ENCODE measurements around the gene UBTF.

Gene UBTF

DNA sequence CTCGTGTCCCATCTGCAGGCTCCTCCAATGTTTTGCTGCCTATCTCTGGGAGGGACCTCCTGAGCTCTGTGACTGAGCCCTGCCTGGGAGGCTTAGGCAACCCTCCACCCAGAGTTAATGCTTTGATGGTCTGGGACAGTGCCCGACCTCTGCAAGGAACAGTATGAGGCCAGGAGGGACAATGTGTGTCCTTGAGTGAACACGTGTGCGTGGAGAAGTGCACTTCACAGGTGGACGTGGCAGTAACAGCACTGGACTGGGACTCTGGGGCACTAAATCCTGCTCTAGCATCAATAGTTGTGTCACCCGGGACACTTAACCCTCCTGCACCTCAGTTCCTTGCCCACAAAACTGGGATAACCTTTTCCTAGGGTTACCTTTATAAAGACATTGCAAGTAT lies 4.6 kb downstream of the UBTF start:
- Histone ChIP-seq H3K27ac (ENCODE audit: low read depth in 2 of 2, low read length in 2 of 2) (no peak overlapping the region), H3K9me3 (ENCODE audit: control insufficient read depth in 2 of 2, low read length in 2 of 2) (no peaks in the 10 kb centered on the region), H3K27me3 (ENCODE audit: control insufficient read depth in 2 of 2, insufficient read depth in 2 of 2, low read length in 2 of 2) (no peaks in the 10 kb centered on the region), H3K4me3 (ENCODE audit: low read length in 2 of 2) (no peak overlapping the region), H3K4me1 (ENCODE audit: control insufficient read depth in 2 of 2, insufficient read depth in 2 of 2, low read length in 2 of 2) (peaks cover 20 to 36% of the 10 kb centered on the region in 2 donors), H3K9ac (ENCODE audit: low read depth in 1 of 2, low read length in 2 of 2) (no peak overlapping the region), H3K36me3 (ENCODE audit: control insufficient read depth in 2 of 2, insufficient read depth in 2 of 2, low read length in 2 of 2) (peaks cover 49 to 51% of the 10 kb centered on the region in 2 donors)

DNA sequence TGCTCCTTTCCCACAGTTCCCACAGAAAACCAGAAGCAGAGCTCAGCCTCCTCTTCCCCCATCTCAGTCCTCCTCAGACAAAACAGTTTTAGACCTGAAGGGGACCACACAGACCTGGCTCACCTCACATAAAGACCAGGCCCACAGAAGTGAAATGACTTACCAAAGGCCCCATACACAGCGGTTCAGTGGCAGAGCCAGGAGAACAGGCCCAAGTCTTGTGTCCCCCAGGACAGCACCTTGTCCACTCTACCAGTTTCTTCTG lies 5.3 kb downstream of the UBTF start:
- Histone ChIP-seq H3K4me3 (ENCODE audit: low read length in 2 of 2) (no peak overlapping the region), H3K4me1 (ENCODE audit: control insufficient read depth in 2 of 2, insufficient read depth in 2 of 2, low read length in 2 of 2) (peaks cover 24 to 39% of the 10 kb centered on the region in 2 donors), H3K9me3 (ENCODE audit: control insufficient read depth in 2 of 2, low read length in 2 of 2) (no peaks in the 10 kb centered on the region), H3K27ac (ENCODE audit: low read depth in 2 of 2, low read length in 2 of 2) (no peak overlapping the region), H3K36me3 (ENCODE audit: control insufficient read depth in 2 of 2, insufficient read depth in 2 of 2, low read length in 2 of 2) (peaks cover 56 to 57% of the 10 kb centered on the region in 2 donors), H3K9ac (ENCODE audit: low read depth in 1 of 2, low read length in 2 of 2) (no peak overlapping the region), H3K27me3 (ENCODE audit: control insufficient read depth in 2 of 2, insufficient read depth in 2 of 2, low read length in 2 of 2) (no peaks in the 10 kb centered on the region)

DNA sequence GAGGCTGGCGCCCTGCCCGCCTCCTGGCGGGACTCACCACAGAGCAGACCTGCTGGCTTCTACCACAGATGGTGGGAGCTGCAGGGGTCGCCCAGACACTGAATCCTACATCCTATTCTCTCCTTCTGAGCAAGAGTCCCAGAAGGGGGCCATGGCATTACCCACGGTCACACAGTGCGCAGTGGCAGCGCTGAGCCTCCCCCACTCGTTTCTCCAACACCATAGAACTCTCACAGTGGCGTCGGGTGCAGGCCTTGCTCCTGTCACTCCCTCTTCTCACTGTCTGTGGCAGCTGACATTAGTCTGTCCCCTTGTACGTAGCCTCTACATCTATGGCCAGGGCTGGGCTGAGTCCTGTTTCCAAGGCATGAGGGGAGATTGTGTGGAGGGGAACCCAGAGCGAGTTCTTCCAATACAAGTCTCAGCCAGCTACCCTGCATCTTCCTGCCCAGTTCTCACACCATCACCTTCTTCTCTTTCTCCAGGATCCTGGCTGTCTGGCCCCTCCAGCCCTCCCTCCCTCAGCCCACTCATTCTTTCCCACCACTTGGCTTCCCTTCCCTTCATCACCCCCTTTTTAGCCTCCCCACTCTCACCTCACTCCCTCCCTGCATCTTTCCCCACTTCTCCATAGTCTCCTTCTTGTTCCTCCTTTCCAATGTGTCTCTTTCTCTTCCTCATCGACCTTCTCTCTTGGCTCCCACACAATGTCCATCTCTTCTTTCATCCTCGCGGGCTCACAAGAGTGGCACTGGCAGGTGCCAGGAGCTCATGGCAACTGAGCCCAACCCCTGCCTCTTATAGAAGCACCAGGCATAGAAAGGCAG lies 5.9 kb downstream of the UBTF start:
- peaks cover 24 to 39% of the 10 kb centered on the region in 2 donors for H3K4me1 ChIP-seq (ENCODE audit: control insufficient read depth in 2 of 2, insufficient read depth in 2 of 2, low read length in 2 of 2)
- H3K9ac ChIP-seq (ENCODE audit: low read depth in 1 of 2, low read length in 2 of 2), result no peak overlapping the region

DNA sequence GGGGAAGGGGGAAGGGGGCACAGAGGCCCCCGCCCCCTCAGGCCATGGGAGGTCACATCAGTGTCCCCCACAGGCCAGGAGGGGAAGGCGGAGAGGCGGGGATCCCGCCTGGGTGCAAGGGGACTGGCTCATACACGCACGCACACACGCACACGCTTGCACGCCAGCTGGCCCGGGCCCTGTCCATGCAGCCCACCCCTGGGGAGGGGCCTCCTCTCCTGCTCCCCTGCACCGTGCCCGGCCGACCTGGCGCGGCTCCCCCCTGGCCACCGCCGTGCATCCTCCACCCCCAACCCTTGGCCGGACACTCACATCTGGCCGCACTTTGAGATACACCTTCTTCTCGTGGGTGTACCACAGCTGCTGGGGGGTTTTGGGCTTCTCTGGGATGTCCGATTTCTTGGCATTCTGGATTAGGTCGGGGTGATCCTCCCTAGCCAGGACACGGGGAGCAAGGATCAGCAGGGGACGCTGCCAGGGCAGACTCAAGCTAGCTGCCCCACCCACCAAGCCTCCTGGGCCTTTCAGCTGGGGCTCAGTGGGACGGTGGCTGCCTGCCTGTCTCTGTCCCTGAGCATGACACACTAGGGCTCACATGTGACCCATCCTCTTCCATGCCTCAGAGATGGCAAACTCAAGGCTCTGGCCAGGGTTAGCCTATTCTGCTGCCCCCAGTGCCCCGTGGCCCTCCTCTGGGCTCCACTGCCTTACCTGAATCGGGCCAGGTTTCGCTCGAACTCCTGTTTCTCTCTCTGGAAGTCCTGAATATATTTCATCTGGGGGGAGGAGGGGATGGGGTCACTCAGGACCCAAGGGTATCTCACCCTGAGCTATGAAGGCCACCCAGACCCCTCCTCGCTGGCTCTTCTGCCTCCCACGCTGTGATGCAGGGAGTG lies 6.7 kb downstream of the UBTF start:
- Histone ChIP-seq H3K4me3 (ENCODE audit: low read length in 2 of 2) (no peak overlapping the region), H3K9me3 (ENCODE audit: control insufficient read depth in 2 of 2, low read length in 2 of 2) (no peaks in the 10 kb centered on the region), H3K36me3 (ENCODE audit: control insufficient read depth in 2 of 2, insufficient read depth in 2 of 2, low read length in 2 of 2) (peaks cover 67 to 70% of the 10 kb centered on the region in 2 donors), H3K27ac (ENCODE audit: low read depth in 2 of 2, low read length in 2 of 2) (no peak overlapping the region), H3K9ac (ENCODE audit: low read depth in 1 of 2, low read length in 2 of 2) (no peak overlapping the region), H3K4me1 (ENCODE audit: control insufficient read depth in 2 of 2, insufficient read depth in 2 of 2, low read length in 2 of 2) (peaks cover 19 to 33% of the 10 kb centered on the region in 2 donors), H3K27me3 (ENCODE audit: control insufficient read depth in 2 of 2, insufficient read depth in 2 of 2, low read length in 2 of 2) (no peaks in the 10 kb centered on the region)

More for the DNA sequence above, 5.9 kb downstream of the UBTF start:
- Histone ChIP-seq H3K4me3 (ENCODE audit: low read length in 2 of 2) (no peak overlapping the region), H3K9me3 (ENCODE audit: control insufficient read depth in 2 of 2, low read length in 2 of 2) (no peaks in the 10 kb centered on the region), H3K36me3 (ENCODE audit: control insufficient read depth in 2 of 2, insufficient read depth in 2 of 2, low read length in 2 of 2) (peaks cover 60 to 62% of the 10 kb centered on the region in 2 donors), H3K27me3 (ENCODE audit: control insufficient read depth in 2 of 2, insufficient read depth in 2 of 2, low read length in 2 of 2) (no peaks in the 10 kb centered on the region), H3K27ac (ENCODE audit: low read depth in 2 of 2, low read length in 2 of 2) (no peak overlapping the region)

DNA sequence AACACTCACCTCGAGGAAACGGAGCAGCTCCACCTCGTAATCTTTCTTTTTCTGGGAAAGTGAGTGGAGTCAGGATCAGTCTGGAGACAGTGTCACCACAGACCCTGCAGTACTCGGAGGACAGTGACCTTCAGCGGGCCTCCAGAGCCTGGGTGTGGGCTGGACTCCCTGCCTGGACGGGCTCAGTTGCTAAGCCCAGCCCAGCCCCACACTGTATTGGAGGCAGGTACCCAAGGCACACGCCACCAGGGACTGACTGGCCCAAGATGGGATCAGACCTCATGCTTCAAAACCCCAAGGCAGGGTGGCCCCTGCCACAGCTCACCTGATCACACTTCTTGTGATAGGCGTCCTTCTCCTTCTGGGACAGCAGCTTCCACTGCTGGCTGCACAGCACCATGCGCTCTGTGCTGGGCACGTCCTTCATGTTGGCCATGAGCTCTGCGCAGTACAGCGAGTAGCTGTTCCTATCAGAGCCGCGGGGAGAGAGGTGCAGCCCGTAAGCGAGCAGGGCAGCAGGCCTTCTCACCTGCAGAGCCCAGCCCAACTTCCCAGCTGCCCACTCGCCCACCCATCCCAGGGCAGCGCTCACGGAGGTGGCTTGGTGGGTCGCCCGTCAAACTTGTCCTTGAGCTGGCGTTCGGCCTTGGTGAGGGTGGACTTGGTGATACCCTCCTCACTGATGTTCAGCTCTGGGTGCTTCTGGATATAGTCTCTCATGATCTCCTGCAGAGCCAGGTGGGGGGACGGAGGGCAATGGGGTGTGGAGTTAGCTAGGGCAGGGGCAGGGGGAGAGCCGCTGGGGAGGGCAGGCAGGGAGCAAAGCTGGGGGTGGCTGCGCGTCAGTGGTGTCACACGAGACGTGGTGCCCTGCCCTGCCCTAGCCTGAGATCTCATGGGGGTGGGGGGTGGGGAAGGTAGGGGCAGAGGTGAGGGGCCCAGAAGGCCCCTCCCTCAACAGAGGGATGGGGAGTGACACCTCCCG lies 7.9 kb downstream of the UBTF start:
- no peak overlapping the region for H3K27ac ChIP-seq (ENCODE audit: low read depth in 2 of 2, low read length in 2 of 2)
- no peaks in the 10 kb centered on the region for H3K9me3 ChIP-seq (ENCODE audit: control insufficient read depth in 2 of 2, low read length in 2 of 2)
- peaks cover 71 to 72% of the 10 kb centered on the region in 2 donors for H3K36me3 ChIP-seq (ENCODE audit: control insufficient read depth in 2 of 2, insufficient read depth in 2 of 2, low read length in 2 of 2)
- peaks cover 10 to 22% of the 10 kb centered on the region in 2 donors for H3K4me1 ChIP-seq (ENCODE audit: control insufficient read depth in 2 of 2, insufficient read depth in 2 of 2, low read length in 2 of 2)
- H3K9ac ChIP-seq (ENCODE audit: low read depth in 1 of 2, low read length in 2 of 2), result no peak overlapping the region
- no peaks in the 10 kb centered on the region for H3K27me3 ChIP-seq (ENCODE audit: control insufficient read depth in 2 of 2, insufficient read depth in 2 of 2, low read length in 2 of 2)
- no peak overlapping the region for H3K4me3 ChIP-seq (ENCODE audit: low read length in 2 of 2)

DNA sequence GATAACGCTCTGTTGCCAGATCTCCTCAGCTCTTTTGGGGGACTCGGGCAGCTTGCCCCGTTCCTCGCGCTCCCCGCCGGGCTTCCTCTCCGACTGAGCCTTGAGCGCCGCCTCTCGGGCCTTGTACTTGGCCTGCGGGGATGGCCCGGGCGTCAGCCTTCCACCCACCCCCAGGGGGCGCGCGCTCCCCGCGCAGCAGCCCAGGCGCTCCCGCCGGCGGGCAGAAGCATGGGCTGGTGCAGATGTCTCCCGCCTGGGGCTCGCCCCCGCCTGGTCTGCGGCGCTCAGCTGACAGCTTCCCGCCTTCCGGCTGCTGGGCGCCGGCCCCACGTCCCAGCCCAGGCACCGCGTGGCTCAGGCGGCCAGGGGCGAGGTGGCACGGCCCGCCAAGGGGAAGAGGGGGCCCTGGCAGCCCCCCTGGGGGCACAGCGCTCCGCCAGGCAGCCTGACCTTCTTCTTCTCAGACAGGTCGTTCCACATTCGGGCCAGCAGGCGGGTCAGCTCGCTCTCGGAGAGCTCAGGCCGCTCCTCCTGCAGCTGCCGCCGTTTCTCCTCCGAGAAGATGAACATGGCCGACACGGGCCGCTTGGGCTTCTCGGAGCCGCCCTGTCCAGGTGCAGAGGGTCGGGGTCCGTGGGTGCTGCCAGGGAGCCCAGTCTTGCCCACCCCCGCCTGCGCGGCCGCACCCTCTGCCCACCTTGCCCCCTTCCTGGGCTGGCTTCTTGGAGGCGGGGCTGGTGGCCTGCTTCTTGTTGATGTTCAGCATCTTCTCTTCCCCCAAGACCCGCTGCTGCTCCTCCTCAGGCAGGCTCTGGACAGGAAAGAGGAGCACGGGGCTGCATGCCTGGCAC lies 8.9 kb downstream of the UBTF start:
- Histone ChIP-seq H3K27ac (ENCODE audit: low read depth in 2 of 2, low read length in 2 of 2) (peak overlapping the region in 1 of 2 donors; percentile 23), H3K4me1 (ENCODE audit: control insufficient read depth in 2 of 2, insufficient read depth in 2 of 2, low read length in 2 of 2) (peaks cover 10 to 15% of the 10 kb centered on the region in 2 donors), H3K4me3 (ENCODE audit: low read length in 2 of 2) (peak overlapping the region; percentile 17 to 20), H3K9ac (ENCODE audit: low read depth in 1 of 2, low read length in 2 of 2) (peak overlapping the region; percentile 6 to 41), H3K36me3 (ENCODE audit: control insufficient read depth in 2 of 2, insufficient read depth in 2 of 2, low read length in 2 of 2) (peaks cover 61 to 63% of the 10 kb centered on the region in 2 donors), H3K27me3 (ENCODE audit: control insufficient read depth in 2 of 2, insufficient read depth in 2 of 2, low read length in 2 of 2) (no peaks in the 10 kb centered on the region), H3K9me3 (ENCODE audit: control insufficient read depth in 2 of 2, low read length in 2 of 2) (no peaks in the 10 kb centered on the region)

DNA sequence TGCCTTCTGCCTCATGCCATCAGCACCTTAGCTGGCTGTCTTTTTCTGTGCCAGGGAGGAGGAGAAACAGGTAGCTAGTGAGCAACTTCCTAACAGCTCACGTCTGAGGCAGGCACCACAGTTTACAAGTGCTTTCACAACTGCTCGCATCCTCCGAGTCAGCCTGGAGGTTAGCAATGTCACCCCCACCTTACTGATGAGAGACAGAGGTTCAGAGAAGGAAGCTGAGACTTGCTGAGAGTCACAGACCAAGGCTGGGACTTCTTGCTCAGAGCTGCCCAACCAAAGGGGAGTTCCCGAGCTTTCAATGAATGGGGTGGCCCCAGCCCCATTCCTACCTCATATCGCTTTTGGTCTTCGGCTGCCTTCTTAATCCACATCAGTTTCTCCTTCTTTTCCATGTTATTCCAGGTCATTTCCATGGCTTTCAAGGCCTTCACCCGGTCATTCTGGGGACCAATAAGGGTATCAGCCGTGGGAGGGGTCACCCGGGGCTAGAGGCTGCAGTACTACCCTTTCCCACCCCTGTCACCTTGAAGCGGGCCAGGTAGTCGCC lies 9.6 kb downstream of the UBTF start:
- Histone ChIP-seq H3K4me3 (ENCODE audit: low read length in 2 of 2) (peak overlapping the region; percentile 17 to 20), H3K27ac (ENCODE audit: low read depth in 2 of 2, low read length in 2 of 2) (peak overlapping the region in 1 of 2 donors; percentile 16), H3K9ac (ENCODE audit: low read depth in 1 of 2, low read length in 2 of 2) (peak overlapping the region; percentile 6 to 41), H3K4me1 (ENCODE audit: control insufficient read depth in 2 of 2, insufficient read depth in 2 of 2, low read length in 2 of 2) (peaks cover 10 to 13% of the 10 kb centered on the region in 2 donors), H3K36me3 (ENCODE audit: control insufficient read depth in 2 of 2, insufficient read depth in 2 of 2, low read length in 2 of 2) (peaks cover 54 to 56% of the 10 kb centered on the region in 2 donors), H3K27me3 (ENCODE audit: control insufficient read depth in 2 of 2, insufficient read depth in 2 of 2, low read length in 2 of 2) (no peaks in the 10 kb centered on the region), H3K9me3 (ENCODE audit: control insufficient read depth in 2 of 2, low read length in 2 of 2) (no peaks in the 10 kb centered on the region)

DNA sequence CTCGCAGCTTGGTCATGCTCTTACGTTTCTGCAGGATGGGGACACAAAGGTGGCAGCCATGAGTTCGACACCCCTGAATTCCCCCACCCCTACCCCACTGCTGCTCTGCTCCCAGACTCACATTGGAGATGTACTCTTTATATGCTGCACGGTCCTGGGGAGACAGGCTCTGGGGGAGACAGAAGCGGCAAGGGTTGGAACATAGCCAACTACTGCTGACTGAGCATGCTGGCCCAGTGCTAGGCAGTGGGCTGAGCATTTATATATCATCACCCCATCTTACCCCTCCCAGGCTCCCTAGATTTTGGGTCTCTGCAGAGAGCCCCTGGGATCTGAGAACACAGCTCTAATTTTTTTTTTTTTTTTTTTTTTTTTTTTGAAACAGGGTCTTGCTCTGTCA lies 11.7 kb downstream of the UBTF start:
- Histone ChIP-seq H3K9ac (ENCODE audit: low read depth in 1 of 2, low read length in 2 of 2) (no peak overlapping the region), H3K27me3 (ENCODE audit: control insufficient read depth in 2 of 2, insufficient read depth in 2 of 2, low read length in 2 of 2) (no peaks in the 10 kb centered on the region), H3K27ac (ENCODE audit: low read depth in 2 of 2, low read length in 2 of 2) (no peak overlapping the region), H3K4me3 (ENCODE audit: low read length in 2 of 2) (no peak overlapping the region), H3K9me3 (ENCODE audit: control insufficient read depth in 2 of 2, low read length in 2 of 2) (no peaks in the 10 kb centered on the region), H3K36me3 (ENCODE audit: control insufficient read depth in 2 of 2, insufficient read depth in 2 of 2, low read length in 2 of 2) (peaks cover 39 to 42% of the 10 kb centered on the region in 2 donors), H3K4me1 (ENCODE audit: control insufficient read depth in 2 of 2, insufficient read depth in 2 of 2, low read length in 2 of 2) (peaks cover 16 to 22% of the 10 kb centered on the region in 2 donors)

DNA sequence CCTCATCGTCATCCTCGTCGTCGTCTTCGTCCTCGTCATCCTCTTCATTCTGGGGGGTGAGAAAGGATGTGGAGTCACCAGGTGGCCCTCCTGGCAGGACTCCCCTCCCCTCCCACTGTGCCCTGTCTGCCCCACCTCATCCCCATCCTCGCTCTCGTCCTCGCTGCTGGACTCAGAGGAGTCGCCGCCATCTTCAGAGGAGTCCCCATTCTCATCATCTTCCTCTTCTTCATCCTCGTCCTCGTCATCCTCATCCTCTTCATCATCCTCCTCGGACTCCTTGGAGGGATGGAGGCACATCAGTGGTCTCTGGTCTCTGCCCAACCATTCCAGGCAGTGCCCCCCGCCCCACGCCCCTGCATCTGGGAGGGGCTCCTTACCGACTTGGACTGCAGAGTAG lies 12.2 kb downstream of the UBTF start:
- H3K36me3 ChIP-seq (ENCODE audit: control insufficient read depth in 2 of 2, insufficient read depth in 2 of 2, low read length in 2 of 2), result peaks cover 39 to 42% of the 10 kb centered on the region in 2 donors
- H3K27me3 ChIP-seq (ENCODE audit: control insufficient read depth in 2 of 2, insufficient read depth in 2 of 2, low read length in 2 of 2), result no peaks in the 10 kb centered on the region
- no peak overlapping the region for H3K9ac ChIP-seq (ENCODE audit: low read depth in 1 of 2, low read length in 2 of 2)
- H3K4me1 ChIP-seq (ENCODE audit: control insufficient read depth in 2 of 2, insufficient read depth in 2 of 2, low read length in 2 of 2), result peaks cover 16 to 22% of the 10 kb centered on the region in 2 donors
- H3K9me3 ChIP-seq (ENCODE audit: control insufficient read depth in 2 of 2, low read length in 2 of 2), result no peaks in the 10 kb centered on the region
- no peak overlapping the region for H3K4me3 ChIP-seq (ENCODE audit: low read length in 2 of 2)
- H3K27ac ChIP-seq (ENCODE audit: low read depth in 2 of 2, low read length in 2 of 2), result no peak overlapping the region
